Measurements from ENCODE around the gene KCNB1.

The KCNB1 gene

GRCh38 chr20:49354673-49355072 lies 127.8 kb downstream of the KCNB1 start:
- no peak for DNase-seq (ENCODE audit: low spot score)

- no peak for DNase-seq (ENCODE audit: low spot score)
Observed at GRCh38 chr20:49353348-49353747, 129.1 kb downstream of the KCNB1 start.

GRCh38 chr20:49352751-49353150 lies 129.7 kb downstream of the KCNB1 start:
- DNase-seq (ENCODE audit: low spot score), result no peak

DNA sequence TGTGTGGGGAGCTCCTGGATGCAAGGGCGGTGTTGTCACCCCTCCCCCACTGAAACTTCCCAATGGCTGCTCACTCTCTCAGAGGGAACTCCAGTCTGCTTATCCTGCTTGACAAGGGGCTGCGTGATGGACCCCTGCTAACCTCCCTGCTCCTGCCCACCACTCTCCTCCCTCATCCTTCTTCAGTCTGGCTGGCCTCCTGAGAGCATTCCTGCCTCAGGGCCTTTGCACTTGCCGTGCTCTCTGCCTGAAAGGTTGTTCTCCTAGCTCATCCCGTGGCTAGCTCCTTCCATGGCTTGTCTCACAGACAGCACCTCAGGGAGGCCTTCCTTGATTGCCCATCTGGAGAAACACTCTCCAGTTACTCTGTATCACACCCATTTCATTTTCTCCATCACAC lies 130.7 kb downstream of the KCNB1 start:
- DNase-seq (ENCODE audit: low spot score), result no peak

- DNase-seq (ENCODE audit: low spot score), result no peak
Observed at GRCh38 chr20:49349694-49350252, 132.7 kb downstream of the KCNB1 start.

DNA sequence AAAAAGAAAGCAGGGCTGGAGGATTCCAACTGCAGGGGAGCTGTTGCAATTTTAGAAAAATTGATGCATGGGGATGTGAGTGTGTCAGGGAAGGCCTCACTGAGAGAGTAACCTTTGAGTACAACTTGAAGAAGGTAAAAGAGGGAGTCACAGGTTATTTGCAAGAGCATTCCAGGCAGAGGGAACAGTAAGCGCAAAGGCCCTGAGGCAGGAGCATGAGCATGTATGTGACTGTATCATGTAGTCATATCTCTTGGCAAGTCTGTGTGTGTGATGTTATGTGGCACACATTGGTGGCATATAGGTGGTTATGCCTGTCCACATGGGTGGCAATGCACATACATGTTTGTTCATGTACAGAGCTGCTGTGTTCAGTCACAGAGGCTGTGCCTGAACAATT lies 133.4 kb downstream of the KCNB1 start:
- no peak for DNase-seq (ENCODE audit: low spot score)

DNA sequence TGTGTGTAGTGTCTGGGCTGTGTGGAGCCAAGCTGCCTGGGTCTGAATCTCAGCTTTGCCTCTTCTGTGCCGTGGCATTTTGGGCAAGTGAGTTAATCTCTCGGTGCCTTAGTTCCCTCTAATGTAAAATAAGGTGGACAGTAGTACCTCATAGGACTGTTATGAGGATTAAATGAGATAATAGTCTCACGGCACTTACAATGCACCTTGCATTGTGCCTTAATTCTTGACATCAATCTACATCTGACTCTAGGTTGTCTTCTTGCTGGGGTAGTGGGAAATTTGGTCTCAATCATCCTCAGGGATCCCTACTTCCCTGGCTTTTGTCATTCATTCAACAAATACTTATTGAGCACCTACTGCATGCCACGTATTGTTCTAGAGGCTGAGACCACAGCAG lies 133.9 kb downstream of the KCNB1 start:
- no peak for DNase-seq (ENCODE audit: low spot score)

DNA sequence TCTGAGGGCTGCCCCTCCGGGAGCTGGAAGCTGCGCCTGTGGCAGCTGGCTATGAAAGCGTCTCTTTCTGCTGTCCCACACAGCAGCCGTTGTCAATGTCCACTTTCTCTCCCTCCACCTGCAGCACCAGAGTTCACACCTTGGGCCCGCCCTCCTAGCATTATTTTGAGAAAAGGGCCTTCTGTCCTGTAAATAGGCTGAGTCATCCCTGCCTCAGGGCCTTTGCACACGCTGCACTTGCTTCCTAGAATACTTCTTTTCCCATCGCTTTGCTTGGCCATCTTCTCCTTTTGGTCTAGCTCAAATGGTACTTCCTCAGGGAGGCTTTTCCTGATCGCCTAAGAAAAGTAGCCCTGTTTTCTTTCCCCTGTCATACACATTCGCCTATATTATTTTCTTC lies 135.3 kb downstream of the KCNB1 start:
- no peak for DNase-seq (ENCODE audit: low spot score)

- no peak for DNase-seq (ENCODE audit: low spot score)
Observed at GRCh38 chr20:49346682-49347081, 135.8 kb downstream of the KCNB1 start.

GRCh38 chr20:49345524-49345923 lies 136.9 kb downstream of the KCNB1 start:
- peak; percentile 37 for DNase-seq (ENCODE audit: low spot score)

DNA sequence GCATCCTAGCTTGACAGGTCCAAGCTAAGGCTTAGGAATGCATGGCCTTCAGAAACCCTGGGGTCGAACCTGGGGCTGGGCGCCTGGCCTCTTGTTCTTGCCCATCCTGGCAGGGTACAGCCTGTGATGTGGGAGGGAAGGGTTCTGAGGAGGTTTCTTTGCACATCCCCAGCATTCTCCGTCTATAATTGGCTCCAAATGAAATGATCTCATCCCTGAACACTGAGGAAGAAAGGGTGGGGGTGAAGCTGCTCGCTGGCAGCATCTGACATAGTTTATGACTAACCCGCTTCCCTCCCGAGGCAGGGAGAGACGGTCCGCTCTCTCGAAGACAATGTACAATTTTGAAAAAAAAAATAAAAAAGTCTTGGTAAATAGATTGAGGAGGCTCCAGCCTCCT lies 137.5 kb downstream of the KCNB1 start:
- DNase-seq (ENCODE audit: low spot score), result peak; percentile 48

GRCh38 chr20:49344140-49344539 lies 138.3 kb downstream of the KCNB1 start:
- no peak for DNase-seq (ENCODE audit: low spot score)

GRCh38 chr20:49343246-49343645 lies 139.2 kb downstream of the KCNB1 start:
- DNase-seq (ENCODE audit: low spot score), result no peak

DNA sequence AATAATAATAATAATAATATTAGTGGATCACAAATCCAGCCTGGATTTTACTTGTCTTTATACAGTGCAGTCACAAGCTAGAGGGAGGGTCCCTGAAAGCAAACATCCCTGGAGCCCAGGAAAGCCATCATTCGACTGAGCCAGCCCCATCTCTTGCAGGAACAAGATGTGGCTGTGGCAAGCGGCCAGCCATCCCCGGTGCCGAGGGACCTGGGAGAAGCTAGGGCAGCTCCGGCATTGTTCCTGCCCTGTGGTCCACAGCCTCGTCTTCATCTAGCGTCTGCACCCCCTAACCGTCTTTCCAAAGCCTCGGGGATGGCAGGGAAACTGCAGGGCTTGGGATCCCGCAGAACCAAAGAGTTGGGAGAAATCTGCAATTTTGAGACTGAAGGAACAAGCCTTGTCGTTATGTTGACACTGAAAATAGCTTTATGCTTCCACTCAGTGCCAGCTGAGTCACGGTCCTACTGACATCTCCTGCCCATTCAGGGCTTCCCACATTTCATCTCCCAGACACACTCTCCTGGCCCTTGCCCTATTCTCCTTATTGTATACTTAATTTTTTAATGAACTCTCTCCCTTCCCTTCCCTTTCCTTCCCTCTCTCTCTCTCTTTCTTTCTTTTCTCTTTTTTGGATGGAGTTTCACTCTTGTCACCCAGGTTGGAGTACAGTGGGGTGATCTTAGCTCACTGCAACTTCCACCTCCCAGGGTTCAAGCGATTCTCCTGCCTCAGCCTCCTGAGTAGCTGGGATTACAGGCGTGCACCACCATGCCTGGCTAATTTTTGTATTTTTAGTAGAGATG lies 142.1 kb downstream of the KCNB1 start:
- DNase-seq (ENCODE audit: low spot score), result no peak

- no peak for DNase-seq (ENCODE audit: low spot score)
Observed at GRCh38 chr20:49339123-49339522, 143.3 kb downstream of the KCNB1 start.

- no peak for DNase-seq (ENCODE audit: low spot score)
Observed at GRCh38 chr20:49338061-49338460, 144.4 kb downstream of the KCNB1 start.

DNA sequence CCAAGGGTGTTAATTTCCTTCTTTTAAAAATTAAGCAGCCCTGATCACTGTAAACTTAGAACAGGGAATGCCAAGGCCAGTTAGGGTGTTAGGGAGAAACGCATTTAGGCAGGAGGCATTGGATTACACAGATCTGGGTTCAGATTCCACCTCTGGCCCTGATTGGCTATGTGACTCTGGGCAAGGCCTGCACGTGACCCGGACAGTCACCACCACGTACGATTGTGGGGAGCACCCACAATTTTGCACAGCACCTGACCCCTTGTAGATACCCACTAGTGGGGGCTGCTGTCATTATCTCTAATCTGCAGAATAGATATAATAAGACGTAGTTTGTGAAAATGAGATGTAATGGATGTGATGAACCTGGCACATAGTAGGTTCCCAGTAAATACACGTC lies 145.1 kb downstream of the KCNB1 start:
- no peak for DNase-seq (ENCODE audit: low spot score)

DNA sequence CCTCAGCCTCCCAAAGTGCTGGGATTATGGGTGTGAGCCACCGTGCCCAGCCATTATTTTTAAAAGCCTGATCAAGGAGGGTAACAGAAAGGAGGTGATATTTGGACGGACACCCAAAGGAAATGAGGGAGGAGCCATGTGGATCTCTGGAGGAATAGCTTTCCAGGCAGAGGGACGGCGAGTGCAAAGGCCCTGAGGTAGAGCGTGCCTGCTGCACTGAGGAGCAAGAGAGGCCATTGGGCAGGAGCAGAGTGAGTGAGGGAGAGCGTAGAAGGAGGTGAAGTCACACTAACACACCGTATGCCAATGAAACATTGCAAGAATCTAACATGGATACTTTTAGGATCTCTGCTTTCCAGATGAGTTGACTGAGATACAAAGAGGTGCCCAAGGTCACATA lies 145.7 kb downstream of the KCNB1 start:
- DNase-seq (ENCODE audit: low spot score), result no peak

DNA sequence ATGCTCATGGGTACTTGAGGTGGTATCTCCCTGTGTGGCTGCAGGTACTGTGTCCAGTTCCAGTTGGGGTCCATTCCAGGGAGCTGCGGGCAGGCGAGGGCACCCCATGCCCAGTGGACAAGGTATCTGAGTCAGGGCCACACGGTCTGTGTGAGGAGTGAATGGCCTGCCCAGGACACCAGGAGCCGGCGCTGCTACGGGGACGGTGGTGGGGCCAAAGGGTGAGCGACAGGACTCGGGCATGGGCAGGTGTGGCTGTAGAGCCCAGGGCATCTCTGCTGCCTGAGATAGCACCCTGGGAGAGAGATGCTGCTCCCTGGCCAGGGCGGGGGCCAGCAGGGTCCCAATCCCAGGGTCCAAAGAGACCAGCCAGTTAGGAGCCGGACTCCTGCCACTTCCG lies 147.0 kb downstream of the KCNB1 start:
- DNase-seq (ENCODE audit: low spot score), result no peak

DNA sequence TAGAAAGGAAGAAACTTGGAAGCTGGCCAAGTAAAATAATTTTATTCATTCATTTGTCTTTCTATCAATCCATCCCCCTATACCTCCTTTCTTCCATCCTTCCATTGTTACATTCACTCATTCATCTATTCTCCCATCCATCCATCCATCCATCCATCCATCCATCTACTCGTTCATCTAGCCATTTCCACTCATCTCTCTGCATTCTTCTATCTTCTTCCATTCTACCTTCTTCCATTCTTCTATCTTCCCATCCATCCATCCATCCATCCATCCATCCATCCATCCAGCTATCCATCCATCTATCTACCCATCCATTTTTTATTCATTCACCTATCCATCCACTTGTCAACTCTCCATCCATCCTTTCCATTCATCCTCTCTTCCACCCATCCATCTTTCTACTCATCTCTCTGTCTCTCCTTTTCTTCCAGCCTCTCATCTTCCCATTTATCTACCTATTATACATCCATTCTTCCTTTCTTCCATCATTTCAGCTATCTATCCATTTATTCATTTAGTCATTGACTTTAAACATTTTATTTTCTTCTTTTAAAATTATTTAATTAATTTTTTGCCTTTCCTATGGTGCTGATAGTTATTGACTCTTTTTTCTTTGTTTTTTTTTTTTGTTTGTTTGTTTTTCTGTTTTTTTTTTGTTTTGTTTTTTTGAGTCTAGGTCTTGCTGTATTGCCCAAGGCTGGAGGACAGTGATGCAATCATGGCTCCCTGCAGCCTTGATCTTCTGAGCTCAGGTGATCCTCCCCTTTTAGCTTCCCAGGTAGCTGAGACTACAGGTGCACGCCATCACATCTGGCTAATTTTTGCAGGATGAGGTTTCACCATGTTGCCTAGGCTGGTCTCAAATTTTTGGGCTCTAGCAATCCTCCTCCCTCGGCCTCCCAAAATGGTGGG lies 151.5 kb downstream of the KCNB1 start:
- no peak for DNase-seq (ENCODE audit: low spot score)

- DNase-seq (ENCODE audit: low spot score), result no peak
Observed at GRCh38 chr20:49328790-49329189, 153.7 kb downstream of the KCNB1 start.

DNA sequence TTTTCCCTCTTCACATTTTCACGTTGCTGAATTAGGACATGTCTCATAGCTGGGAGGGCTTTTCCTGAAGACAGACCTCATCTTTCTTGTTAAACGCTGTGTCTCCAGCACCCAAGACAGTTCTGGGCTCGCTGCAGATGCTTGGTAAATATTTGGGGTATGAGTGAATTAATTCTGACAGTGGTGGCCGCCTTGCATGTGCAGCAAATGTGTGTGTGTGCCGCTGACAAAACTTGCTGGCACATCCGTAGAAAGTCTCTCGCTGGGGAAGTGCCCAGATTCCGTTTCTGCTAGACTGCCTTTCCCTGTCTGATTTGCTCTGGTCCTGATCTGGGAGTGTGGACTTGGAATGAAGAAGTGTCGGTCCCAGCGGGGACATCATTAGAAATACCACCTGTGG lies 156.4 kb downstream of the KCNB1 start:
- no peak for DNase-seq (ENCODE audit: low spot score)

GRCh38 chr20:49324306-49324705 lies 158.2 kb downstream of the KCNB1 start:
- no peak for DNase-seq (ENCODE audit: low spot score)

Measured in SK-N-DZ (cell line).